ENCODE data around the gene TCHP. TPM values are rescaled to one million over a fixed set of nuclear protein-coding genes. Genes with fewer than 3 reads are reported as not detected.
"Not testable (repeated sequence)": the region's sequence is repeated elsewhere in the genome, so short reads cannot be mapped to it uniquely, and the experiment has no call there.

TCHP gene
- total RNA-seq, 1 donor = 9.1 TPM

DNA sequence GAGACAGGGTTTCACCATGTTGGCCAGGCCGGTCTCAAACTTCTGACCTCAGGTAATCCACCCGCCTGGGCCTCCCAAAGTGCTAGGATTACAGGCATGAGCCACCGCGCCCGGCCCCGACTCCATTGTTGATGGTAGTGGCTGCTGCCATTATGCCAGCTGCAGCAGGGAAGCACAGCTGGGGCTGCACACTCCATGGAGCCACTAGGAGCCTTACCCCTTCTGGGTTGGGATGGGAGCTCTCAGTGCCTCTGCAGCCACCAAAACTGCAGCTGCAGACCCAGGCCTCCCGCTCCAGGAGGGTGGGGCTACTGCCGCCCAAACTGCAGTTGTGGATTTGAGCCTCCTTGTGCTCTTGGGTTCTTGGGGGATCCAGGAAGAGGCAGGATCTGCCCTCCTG is 25.9 kb downstream of the TCHP start:
- no peak overlapping the region for H3K4me3 ChIP-seq (ENCODE audit: low read depth, low read length)
- DNase-seq (ENCODE audit: low read depth) = no peak
- no peak for TF ChIP-seq CTCF (IDR thresholded peaks at IDR 0.05; ENCODE audit: insufficient read depth, low read depth, low read length)

DNA sequence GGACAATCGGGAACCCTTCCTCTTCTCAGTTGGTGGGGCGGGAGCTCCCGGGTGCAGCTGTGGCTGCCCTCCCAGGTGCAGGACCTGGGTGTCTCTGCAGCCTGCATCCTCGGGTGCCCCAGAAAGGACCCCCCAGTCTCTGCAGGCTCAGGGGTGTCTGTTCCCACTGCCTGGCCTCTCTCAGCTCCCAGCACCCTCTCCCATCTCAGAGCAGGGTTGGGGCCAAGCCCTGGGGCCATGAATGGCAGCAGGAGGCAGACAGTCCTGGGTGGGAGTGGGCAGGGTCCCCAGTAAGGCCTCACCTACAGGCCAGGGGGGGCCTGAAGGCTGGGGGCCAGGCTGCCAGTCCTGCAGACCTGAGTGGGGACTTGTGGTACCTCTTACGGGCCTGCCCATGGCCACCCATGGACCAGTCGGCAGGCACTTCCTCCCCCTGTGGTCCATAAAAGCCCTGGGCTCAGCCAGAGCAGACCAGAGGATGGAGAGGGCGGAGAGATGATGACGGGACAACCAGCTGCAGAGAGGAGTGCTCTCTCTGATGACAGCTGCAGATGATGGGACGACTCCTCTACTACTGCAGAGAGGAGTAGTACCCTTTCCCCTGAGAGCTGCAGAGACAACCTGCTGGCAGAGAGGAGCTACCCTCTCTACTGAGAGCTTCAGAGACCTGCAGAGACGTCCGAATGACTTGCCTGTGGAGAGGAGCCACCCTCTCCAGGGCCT is 26.6 kb downstream of the TCHP start:
- no peak for DNase-seq (ENCODE audit: low read depth)
- no peak overlapping the region for H3K4me3 ChIP-seq (ENCODE audit: low read depth, low read length)
- no peak for TF ChIP-seq CTCF (IDR thresholded peaks at IDR 0.05; ENCODE audit: insufficient read depth, low read depth, low read length)

DNA sequence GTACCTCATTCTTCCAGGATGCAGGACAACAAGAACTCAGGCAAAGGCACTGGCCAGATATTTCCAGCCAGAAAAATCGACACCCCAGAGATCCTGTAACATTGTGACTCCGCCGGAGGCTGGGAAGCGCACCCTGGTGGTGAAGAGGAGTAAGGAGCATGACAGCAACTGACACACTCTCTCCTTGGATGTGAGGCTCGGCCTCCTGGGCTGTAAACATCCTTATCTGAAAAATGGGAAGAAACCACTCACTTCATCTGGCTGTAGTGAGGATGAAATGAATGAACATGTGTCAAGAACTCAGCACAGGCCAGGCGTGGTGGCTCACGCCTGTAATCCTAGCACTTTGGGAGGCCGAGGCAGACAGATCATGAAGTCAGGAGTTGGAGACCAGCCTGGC is 27.5 kb downstream of the TCHP start:
- peak; percentile 80 for TF ChIP-seq CTCF (IDR thresholded peaks at IDR 0.05; ENCODE audit: insufficient read depth, low read depth, low read length)
- H3K4me3 ChIP-seq (ENCODE audit: low read depth, low read length) = no peak overlapping the region
- peak; percentile 33 for DNase-seq (ENCODE audit: low read depth)

GRCh38 chr12:109928058-109928656 is 28.1 kb downstream of the TCHP start:
- no peak for TF ChIP-seq CTCF (IDR thresholded peaks at IDR 0.05; ENCODE audit: insufficient read depth, low read depth, low read length)
- DNase-seq (ENCODE audit: low read depth) = no peak
- H3K4me3 ChIP-seq (ENCODE audit: low read depth, low read length) = no peak overlapping the region

- not testable (repeated sequence) for DNase-seq (ENCODE audit: low read depth); H3K4me3 ChIP-seq (ENCODE audit: low read depth, low read length)
Observed at GRCh38 chr12:109929326-109929725, 29.3 kb downstream of the TCHP start.

DNA sequence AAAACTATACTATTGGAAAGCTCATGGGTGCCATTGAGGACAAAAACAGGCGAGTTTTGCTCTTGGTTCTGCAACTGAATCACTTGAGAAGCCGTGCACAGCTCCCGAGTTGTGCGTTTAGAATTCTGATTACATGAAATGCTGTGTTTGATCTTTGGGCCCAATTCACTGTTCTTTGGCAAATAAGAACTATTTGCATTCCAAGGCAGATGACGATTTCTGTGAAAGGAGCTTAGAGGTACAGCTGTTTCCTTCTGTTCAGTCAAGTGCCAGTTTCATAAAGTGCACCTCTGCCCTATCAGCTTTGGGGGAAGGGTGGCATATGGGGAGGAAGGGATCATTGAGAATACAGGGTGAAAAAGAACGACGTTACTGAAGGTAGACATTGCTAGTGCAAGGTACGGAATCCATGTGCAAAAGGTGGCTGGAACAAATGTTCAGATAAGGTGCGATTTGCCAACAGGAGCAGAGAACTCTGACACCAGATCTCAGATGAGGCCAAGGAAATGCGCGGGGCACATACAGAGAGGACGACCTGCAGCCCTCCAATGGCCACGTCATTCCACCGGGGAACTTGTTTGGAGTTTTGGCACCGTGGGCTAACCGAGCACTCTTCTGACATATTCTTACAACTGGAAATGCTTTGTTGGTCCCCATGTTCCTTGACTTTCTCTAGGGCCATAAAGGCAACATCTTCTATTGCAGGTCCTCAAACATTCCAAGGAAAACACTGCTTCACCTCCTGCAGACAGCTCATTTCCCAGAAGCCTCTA is 30.1 kb downstream of the TCHP start:
- no peak for DNase-seq (ENCODE audit: low read depth)
- TF ChIP-seq CTCF (IDR thresholded peaks at IDR 0.05; ENCODE audit: insufficient read depth, low read depth, low read length) = no peak
- H3K4me3 ChIP-seq (ENCODE audit: low read depth, low read length) = no peak overlapping the region

DNA sequence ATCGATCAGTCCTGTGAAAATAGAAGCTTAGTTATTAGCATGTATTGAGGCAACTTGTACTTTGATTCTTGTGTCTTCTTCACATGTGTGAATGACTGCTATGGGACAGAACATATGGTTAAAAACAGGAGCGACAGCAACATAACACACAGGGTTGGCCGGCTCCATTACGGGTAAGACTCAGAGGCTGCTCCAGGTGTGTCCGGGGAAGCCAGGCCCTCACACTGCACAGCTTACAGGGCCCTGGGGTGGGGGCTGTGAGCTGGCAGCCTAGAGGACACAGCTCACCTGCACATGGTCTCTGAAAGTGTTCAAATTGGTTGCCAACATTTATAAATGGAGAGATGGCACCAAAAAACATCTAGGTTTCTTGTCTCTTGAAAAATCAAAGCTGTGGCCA is 31.1 kb downstream of the TCHP start:
- no peak overlapping the region for H3K4me3 ChIP-seq (ENCODE audit: low read depth, low read length)
- TF ChIP-seq CTCF (IDR thresholded peaks at IDR 0.05; ENCODE audit: insufficient read depth, low read depth, low read length) = no peak

More for the DNA sequence above, 31.1 kb downstream of the TCHP start:
- no peak for DNase-seq (ENCODE audit: low read depth)
